Astrocyte (in vitro differentiated cells and primary cell): ENCODE results near the gene BMPR2. TPM values are rescaled to one million over a fixed set of nuclear protein-coding genes. Genes with fewer than 3 reads are reported as not detected.

ENCODE experiments used
- DNase-seq: peaks from one replicate; pipeline ENCODE4 v3.0.0-alpha.2; 2010; ENCODE audit warnings: low read depth
- FAIRE-seq: peaks from 2 replicates; lab custom pipeline; 2011; peaks lifted over from hg19 to GRCh38; lab: Jason Lieb, UNC
- H2AFZ ChIP-seq: 2 replicates; pipeline ENCODE4 v1.6.0; 2012; ENCODE audit warnings: low read depth, low read length, inconsistent platforms
- H3K27ac ChIP-seq: 2 replicates; pipeline ENCODE4 v1.5.1; 2011; ENCODE audit warnings: low read depth, low read length, inconsistent platforms
- H3K27me3 ChIP-seq: 2 replicates; pipeline ENCODE4 v1.6.0; 2011; ENCODE audit warnings: low read length, inconsistent platforms; ENCODE audit not compliant: insufficient read depth
- H3K36me3 ChIP-seq: 2 replicates; pipeline ENCODE4 v1.5.1; 2011; ENCODE audit warnings: low read length, inconsistent platforms; ENCODE audit not compliant: insufficient read depth
- H3K4me1 ChIP-seq: 2 replicates; pipeline ENCODE4 v1.5.1; 2011; ENCODE audit warnings: low read length, inconsistent platforms; ENCODE audit not compliant: insufficient read depth
- H3K4me2 ChIP-seq: 2 replicates; pipeline ENCODE4 v1.6.0; 2012; ENCODE audit warnings: low read length, inconsistent platforms
- H3K4me3 ChIP-seq: 2 replicates; pipeline ENCODE4 v1.5.1; 2011; ENCODE audit warnings: low read depth, mild to moderate bottlenecking, low read length, inconsistent platforms; ENCODE audit not compliant: insufficient read depth
- H3K79me2 ChIP-seq: 2 replicates; pipeline ENCODE4 v1.6.0; 2012; ENCODE audit warnings: mild to moderate bottlenecking, low read length, inconsistent platforms; ENCODE audit not compliant: insufficient read depth
- H3K9ac ChIP-seq: 2 replicates; pipeline ENCODE4 v1.6.0; 2012; ENCODE audit warnings: mild to moderate bottlenecking, low read length, inconsistent platforms
- H3K9me3 ChIP-seq: 2 replicates; pipeline ENCODE4 v1.5.1; 2012; ENCODE audit warnings: low read depth, mild to moderate bottlenecking, low read length, inconsistent platforms; ENCODE audit not compliant: insufficient read depth
- H4K20me1 ChIP-seq: 2 replicates; pipeline ENCODE4 v1.6.0; 2012; ENCODE audit warnings: low read length, inconsistent platforms; ENCODE audit not compliant: insufficient read depth
- H3K27ac Mint-ChIP-seq: one replicate; pipeline ENCODE4 v1.8.0; 2021; ENCODE audit warnings: mild to moderate bottlenecking, mixed read lengths; ENCODE audit not compliant: unreplicated experiment
- H3K27me3 Mint-ChIP-seq: one replicate; pipeline ENCODE4 v1.8.0; 2021; ENCODE audit warnings: low read depth, mixed read lengths; ENCODE audit not compliant: unreplicated experiment
- H3K36me3 Mint-ChIP-seq: one replicate; pipeline ENCODE4 v1.8.0; 2021; ENCODE audit warnings: low read depth, mixed read lengths; ENCODE audit not compliant: unreplicated experiment
- H3K4me1 Mint-ChIP-seq: one replicate; pipeline ENCODE4 v1.8.0; 2021; ENCODE audit warnings: low read depth, mixed read lengths; ENCODE audit not compliant: unreplicated experiment
- H3K4me3 Mint-ChIP-seq: one replicate; pipeline ENCODE4 v1.8.0; 2021; ENCODE audit warnings: mild to moderate bottlenecking, moderate library complexity, mixed read lengths; ENCODE audit not compliant: unreplicated experiment
- H3K9me3 Mint-ChIP-seq: one replicate; pipeline ENCODE4 v1.8.0; 2021; ENCODE audit warnings: mild to moderate bottlenecking, mixed read lengths; ENCODE audit not compliant: unreplicated experiment
- CTCF ChIP-seq: IDR thresholded peaks from 2 replicates; pipeline ENCODE4 v1.5.1; 2011; ENCODE audit warnings: low read depth, mild to moderate bottlenecking, inconsistent platforms, low read length, moderate library complexity; ENCODE audit not compliant: insufficient read depth
- EZH2 ChIP-seq: IDR thresholded peaks from 2 replicates; pipeline ENCODE4 v1.6.1; 2012; ENCODE audit warnings: mild to moderate bottlenecking, low read length, inconsistent platforms; ENCODE audit not compliant: insufficient read depth
- total RNA-seq: library from RNA; stranded (reverse); gene quantifications from 2 replicates; pipeline ENCODE4 v1.2.1, GENCODE V29; 2021

Gene BMPR2
- total RNA-seq, 1 donor from 2014 or later: 93.1 TPM

GRCh38 chr2:202555356-202555755, 179.2 kb downstream of the BMPR2 start:
- no peaks in the 10 kb centered on the region for H3K4me1 ChIP-seq
- Mint-ChIP-seq H3K27me3 (no peaks in the 10 kb centered on the region), H3K9me3 (no peaks in the 10 kb centered on the region), H3K36me3 (peaks cover 22% of the 10 kb centered on the region), H3K4me1 (no peaks in the 10 kb centered on the region), H3K27ac (no peak overlapping the region), H3K4me3 (no peak overlapping the region)
- no peaks in the 10 kb centered on the region for H3K27me3 ChIP-seq
- H2AFZ ChIP-seq: no peak overlapping the region
- no peak overlapping the region for H3K27ac ChIP-seq
- no peak overlapping the region for H3K9ac ChIP-seq
- FAIRE-seq (no peak), DNase-seq (no peak)
- peaks cover 4% of the 10 kb centered on the region for H3K79me2 ChIP-seq
- H3K4me2 ChIP-seq: no peak overlapping the region
- H4K20me1 ChIP-seq: peaks cover 10% of the 10 kb centered on the region
- no peak overlapping the region for H3K4me3 ChIP-seq
- H3K9me3 ChIP-seq: no peaks in the 10 kb centered on the region
- peaks cover 35% of the 10 kb centered on the region for H3K36me3 ChIP-seq
- no peak for TF ChIP-seq EZH2
- no peak for TF ChIP-seq CTCF

GRCh38 chr2:202560200-202560599, 184.1 kb downstream of the BMPR2 start:
- Mint-ChIP-seq H3K27me3 (no peaks in the 10 kb centered on the region), H3K9me3 (no peaks in the 10 kb centered on the region), H3K27ac (no peak overlapping the region), H3K4me3 (no peak overlapping the region), H3K36me3 (peaks cover 20% of the 10 kb centered on the region), H3K4me1 (no peaks in the 10 kb centered on the region)
- FAIRE-seq: no peak
- no peak overlapping the region for H3K4me2 ChIP-seq
- no peak overlapping the region for H3K27ac ChIP-seq
- no peak for TF ChIP-seq CTCF
- no peak for TF ChIP-seq EZH2
- H3K4me1 ChIP-seq: no peaks in the 10 kb centered on the region
- peaks cover 5% of the 10 kb centered on the region for H4K20me1 ChIP-seq
- no peak overlapping the region for H3K4me3 ChIP-seq
- no peaks in the 10 kb centered on the region for H3K27me3 ChIP-seq
- H3K79me2 ChIP-seq: peaks cover 4% of the 10 kb centered on the region
- DNase-seq: no peak
- H2AFZ ChIP-seq: no peak overlapping the region
- no peaks in the 10 kb centered on the region for H3K9me3 ChIP-seq
- H3K9ac ChIP-seq: no peak overlapping the region
- peaks cover 22% of the 10 kb centered on the region for H3K36me3 ChIP-seq

GRCh38 chr2:202564226-202564625, 188.1 kb downstream of the BMPR2 start:
- no peak for FAIRE-seq

More at GRCh38 chr2:202564226-202564625, 188.1 kb downstream of the BMPR2 start:
- no peak overlapping the region for H3K4me3 ChIP-seq
- Mint-ChIP-seq H3K27me3 (no peaks in the 10 kb centered on the region), H3K36me3 (peaks cover 8% of the 10 kb centered on the region), H3K9me3 (no peaks in the 10 kb centered on the region), H3K27ac (no peak overlapping the region), H3K4me3 (no peak overlapping the region), H3K4me1 (no peaks in the 10 kb centered on the region)
- H2AFZ ChIP-seq: no peak overlapping the region
- H3K4me2 ChIP-seq: no peak overlapping the region
- no peak overlapping the region for H3K27ac ChIP-seq
- H4K20me1 ChIP-seq: no peaks in the 10 kb centered on the region
- no peaks in the 10 kb centered on the region for H3K27me3 ChIP-seq
- no peaks in the 10 kb centered on the region for H3K9me3 ChIP-seq
- no peaks in the 10 kb centered on the region for H3K4me1 ChIP-seq
- no peaks in the 10 kb centered on the region for H3K79me2 ChIP-seq
- no peak for DNase-seq
- peaks cover 10% of the 10 kb centered on the region for H3K36me3 ChIP-seq
- TF ChIP-seq EZH2 (no peak), CTCF (no peak)
- no peak overlapping the region for H3K9ac ChIP-seq
